ENCODE data around the gene SFXN3.

Gene SFXN3

GRCh38 chr10:101053516-101053915, 22.5 kb downstream of the SFXN3 start:
- no peak overlapping the region for H3K4me3 ChIP-seq
- DNase-seq (ENCODE audit: low spot score): no peak
- TF ChIP-seq CTCF (IDR thresholded peaks at IDR 0.05): no peak
- H3K27ac ChIP-seq: no peak overlapping the region

GRCh38 chr10:101054351-101054750, 23.3 kb downstream of the SFXN3 start:
- Histone ChIP-seq H3K27ac (no peak overlapping the region), H3K4me3 (no peak overlapping the region)
- TF ChIP-seq CTCF (IDR thresholded peaks at IDR 0.05): no peak
- no peak for DNase-seq (ENCODE audit: low spot score)

- Histone ChIP-seq H3K4me3 (no peak overlapping the region), H3K27ac (no peak overlapping the region)
- no peak for DNase-seq (ENCODE audit: low spot score)
- no peak for TF ChIP-seq CTCF (IDR thresholded peaks at IDR 0.05)
These were observed 23.8 kb downstream of the SFXN3 start for GRCh38 chr10:101054876-101055275.

DNA sequence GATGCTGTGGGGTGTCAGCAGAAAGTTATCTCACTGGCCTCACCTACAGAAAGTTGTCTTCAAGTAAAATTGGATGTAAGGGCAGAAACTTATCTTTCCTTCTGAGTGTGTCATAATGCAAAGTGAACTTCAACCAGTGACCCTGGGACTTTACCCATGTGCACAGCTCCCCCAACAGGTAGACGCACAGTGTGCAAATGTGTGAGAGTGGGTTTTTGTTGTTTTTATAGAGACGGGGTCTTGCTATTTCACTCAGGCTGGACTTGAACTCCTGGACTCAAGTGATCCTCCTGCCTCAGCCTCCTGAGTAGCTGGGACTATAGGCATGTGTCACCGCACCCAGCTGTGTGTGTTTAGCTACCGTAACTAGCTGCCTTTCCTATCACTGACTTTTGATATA, 24.4 kb downstream of the SFXN3 start:
- no peak for DNase-seq (ENCODE audit: low spot score)
- TF ChIP-seq CTCF (IDR thresholded peaks at IDR 0.05): no peak
- Histone ChIP-seq H3K27ac (no peak overlapping the region), H3K4me3 (no peak overlapping the region)

DNA sequence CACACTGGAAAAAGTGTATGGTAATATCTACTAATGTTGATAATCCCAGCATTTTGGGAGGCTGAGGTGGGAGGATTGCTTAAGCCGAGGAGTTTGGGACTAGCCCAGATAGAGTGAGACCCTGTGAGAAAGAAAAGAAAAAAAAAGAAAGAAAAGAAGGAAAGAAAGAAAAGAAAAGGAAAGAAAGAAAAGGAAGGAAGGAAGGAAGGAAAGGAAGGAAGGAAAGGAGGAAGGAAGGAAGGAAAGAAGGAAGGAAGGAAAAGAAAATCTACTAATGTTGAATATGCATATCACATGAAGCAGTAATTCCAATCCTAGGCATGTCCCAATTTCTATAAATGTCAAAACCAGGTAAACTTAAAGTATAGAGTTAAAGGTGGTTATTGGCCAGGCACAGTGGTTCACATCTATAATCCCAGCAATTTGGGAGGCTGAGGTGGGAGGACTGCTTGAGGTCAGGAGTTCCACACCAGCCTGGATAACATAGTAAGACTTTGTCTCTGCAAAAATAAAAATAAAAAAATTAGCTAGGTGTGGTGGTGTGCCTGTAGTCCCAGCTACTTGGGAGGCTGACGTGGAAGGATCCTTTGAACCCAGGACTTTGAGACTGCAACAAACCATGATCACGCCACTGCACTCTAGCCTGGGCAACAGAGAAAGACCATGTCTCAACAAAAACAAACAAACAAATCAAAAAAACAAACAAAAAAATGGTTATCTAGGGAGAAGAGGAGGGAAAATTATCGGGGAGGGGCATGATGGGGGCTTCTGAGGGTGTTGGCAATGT, 25.5 kb downstream of the SFXN3 start:
- no peak for TF ChIP-seq CTCF (IDR thresholded peaks at IDR 0.05)
- Histone ChIP-seq H3K27ac (no peak overlapping the region), H3K4me3 (no peak overlapping the region)
- no peak for DNase-seq (ENCODE audit: low spot score)

DNA sequence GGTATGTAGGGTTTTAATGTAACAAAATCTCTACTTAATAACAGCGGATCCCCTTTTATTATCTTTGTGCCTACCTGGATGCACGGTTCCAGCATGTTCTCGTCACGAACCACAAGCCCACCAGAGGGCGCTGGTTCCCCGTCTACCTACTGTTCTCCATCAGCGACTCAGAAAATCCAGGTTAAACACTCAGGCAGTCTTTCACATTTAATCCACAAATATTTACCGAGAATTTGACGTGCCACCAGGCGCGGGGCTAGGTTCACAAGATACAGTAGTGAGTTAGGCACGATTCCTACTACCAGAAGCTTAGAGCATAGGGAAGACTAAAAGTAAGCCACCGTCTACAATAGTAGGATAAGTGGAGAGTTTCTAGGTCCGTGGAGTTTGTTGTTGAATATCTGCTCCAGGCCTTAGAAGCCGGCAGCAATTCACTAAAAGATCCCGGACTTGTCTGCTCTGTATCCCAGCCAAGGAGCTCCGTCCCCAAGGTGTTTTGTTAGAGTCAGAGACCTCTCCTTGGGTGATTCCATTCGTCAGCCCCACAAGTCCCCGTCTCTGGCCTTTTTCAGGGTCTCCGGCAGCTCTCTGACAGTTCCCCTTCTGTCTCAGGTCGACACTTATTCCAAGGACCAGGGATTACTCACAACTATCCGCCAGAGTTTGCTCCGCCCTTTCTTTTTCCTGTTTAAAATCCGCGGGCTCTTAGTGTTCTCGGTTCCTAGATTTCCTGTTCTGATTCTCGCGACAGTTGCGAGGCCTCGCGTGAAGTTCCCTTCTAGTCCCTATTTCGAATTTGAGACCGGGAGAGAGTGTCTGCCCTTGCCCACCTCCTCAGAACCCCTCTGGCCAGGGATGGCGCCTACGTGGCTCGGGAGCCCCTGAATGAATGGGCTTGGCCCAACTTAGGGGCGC, 29.3 kb downstream of the SFXN3 start:
- peak; percentile 70 for TF ChIP-seq CTCF (IDR thresholded peaks at IDR 0.05)

More for the DNA sequence above, 29.3 kb downstream of the SFXN3 start:
- Histone ChIP-seq H3K4me3 (peak overlapping the region; percentile 83), H3K27ac (peak overlapping the region; percentile 97 to 99)
- DNase-seq (ENCODE audit: low spot score): peak; percentile 92
